Pulmonary artery endothelial cell (primary cell): ENCODE measurements around the gene CAMTA2. TPM values are rescaled to one million over a fixed set of nuclear protein-coding genes. Genes with fewer than 3 reads are reported as not detected.

Source experiments
- DNase-seq: peaks from one replicate; pipeline ENCODE4 v3.0.0-alpha.2; 2011; ENCODE audit warnings: low read depth, low spot score
- total RNA-seq: library from RNA; depleted of rRNA; stranded (reverse); fragments of >200 nt; gene quantifications from 2 replicates; pipeline ENCODE4 v1.2.3, GENCODE V29; 2014

Gene CAMTA2
- total RNA-seq, 1 donor from 2014 or later: 4.3 TPM

DNA sequence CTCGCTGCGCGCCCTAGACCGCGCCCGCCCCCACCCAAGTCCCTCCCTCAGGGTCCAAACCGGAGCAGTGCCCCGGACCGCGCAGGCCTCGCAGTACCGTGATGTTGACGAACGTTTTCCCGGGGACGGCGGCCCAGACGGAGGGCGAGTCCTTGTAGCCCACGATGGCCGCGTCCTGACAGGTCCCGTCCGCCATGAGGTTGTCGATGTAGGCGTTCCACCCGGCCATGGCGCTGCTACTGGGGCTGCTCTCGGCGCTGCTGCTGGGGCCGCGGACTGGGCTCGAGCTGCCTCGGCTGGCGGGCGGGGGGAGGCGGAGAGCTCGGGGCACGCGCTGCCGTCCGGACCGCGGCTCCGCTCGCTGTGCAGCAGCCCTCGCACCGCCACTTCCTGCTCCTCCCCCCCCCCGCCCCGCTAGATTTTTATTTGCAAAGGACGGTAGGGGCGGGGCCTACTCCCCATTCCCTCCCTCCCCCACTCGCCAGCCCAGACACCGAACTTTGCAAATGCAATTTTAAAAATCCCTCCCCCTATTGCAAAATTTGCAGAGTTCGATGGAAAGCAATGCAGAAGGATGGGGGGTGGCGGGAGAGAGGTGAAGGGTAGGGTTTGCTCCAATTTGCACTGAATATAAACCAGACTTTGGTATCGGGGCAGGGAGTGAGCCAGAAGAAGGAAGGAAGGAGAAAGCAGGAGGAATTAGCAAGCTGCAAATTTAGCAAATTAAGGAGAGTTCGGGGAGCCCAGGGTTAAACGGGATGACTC, 39.1 kb downstream of the CAMTA2 start, which contains the start of gene PFN1:
TSS of gene PFN1 (minus strand) at position 365 of the 765 bp plus-strand sequence. CDS start at position 229, 136 bp downstream.
- DNase-seq: no peak

DNA sequence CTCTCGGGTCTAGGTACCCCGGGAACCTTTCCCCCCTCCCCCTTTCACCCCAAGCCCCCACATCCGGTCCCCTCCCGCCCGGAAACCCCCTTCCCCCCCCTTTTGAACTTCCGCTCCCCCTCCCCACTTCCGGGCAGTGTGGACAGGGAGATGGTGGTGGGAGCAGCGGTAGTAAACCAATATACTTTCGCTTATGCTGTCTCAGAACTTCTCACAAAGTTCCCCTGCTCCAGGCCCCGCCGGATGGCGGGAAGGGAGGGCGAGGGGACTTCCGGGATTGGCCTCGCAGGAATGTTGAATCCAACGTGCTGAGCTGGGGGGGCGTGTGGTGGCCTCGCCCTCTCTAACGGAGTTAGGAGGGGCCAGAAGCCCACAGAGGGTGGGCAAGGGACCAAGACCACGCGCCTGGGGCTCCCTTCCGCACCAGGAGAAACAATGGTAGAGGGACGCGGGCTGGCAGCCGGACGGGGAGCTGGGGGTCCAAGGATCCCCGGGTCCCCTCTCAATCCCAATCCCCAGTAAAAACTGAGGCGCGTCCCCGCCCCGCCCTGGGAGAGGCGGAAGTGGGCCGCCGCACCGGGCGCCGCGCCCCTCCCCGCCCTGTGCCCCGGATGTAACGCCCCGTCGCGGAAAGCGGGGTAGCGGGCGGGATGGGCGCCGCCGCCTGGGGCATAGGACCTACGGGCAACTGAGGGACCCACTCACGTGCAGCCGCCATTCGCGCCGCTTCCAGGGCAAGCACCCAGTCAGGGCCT, 39.9 kb downstream of the CAMTA2 start:
- DNase-seq: no peak

DNA sequence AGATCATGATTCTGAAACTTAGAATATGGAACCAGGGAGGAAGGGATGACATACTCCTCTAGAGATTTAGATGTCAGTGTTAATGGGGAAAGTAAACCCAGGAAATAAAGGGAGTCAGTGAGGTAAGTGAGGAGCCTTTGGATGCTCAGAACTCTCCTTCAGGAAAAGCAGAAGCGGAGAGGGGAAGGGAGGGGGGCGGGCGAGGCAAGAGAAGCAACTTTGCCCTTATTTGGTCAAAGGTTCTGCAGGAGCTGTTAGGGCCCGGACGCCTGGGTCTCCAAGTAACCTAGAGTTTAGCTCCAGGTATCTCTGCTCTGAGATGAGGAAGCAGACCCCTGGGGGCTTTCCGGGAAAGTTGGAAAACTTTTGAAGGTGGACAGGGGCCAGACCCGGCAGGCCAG, 40.5 kb downstream of the CAMTA2 start:
- no peak for DNase-seq

GRCh38 chr17:4946312-4946976, 41.0 kb downstream of the CAMTA2 start:
- DNase-seq: no peak

DNA sequence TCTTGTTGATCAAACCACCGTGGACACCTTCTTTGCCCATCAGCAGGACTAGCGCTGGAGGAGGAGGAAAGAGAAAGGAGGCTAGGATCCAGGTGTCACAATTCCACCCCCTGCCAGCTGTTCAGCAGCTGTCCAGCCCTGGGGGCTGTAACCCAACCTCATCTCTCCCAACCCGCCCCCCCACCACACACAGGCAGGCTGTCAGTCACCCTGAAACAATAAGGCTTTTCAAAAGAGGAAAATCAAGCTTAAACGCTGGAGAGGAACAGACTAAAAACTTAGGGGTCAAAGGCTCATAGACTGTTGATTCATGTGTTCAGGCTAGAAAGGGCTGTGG, 41.6 kb downstream of the CAMTA2 start:
- no peak for DNase-seq

DNA sequence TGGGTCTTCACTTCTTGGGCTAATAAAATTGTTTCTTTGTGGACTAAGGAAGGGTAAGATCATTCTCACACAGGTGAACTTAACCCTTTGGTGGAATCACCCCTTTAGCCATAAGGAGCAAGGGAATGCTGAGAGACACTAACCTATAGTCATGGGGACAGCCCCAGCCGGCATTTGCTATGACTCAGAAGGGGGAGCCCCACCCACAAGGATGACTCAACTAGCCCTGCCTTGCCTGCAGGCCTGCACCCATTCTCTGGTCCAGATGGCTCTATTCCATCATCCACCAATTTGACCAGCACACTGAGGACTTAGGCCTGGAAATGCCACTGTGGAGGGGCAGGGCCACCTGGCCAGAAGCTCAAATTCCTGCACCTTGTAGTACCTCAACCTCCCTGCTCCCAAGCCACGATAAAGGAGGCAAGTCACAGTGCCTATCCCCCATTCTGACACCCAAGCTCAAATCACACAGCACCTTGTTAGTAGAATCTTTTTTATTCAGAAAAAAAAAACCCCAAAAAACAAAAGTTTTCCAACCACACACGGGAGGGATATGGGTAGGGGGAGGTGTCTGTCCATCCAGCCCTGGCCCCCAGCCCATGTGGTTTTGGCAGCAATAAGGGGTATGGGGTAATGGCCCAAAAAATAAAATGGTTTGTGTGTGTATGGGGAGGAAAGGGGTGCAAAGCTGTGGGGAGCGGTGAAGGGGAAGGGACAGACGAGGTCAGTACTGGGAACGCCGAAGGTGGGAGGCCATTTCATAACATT, 42.1 kb downstream of the CAMTA2 start:
- no peak for DNase-seq

GRCh38 chr17:4944554-4945175, 42.8 kb downstream of the CAMTA2 start:
- no peak for DNase-seq

DNA sequence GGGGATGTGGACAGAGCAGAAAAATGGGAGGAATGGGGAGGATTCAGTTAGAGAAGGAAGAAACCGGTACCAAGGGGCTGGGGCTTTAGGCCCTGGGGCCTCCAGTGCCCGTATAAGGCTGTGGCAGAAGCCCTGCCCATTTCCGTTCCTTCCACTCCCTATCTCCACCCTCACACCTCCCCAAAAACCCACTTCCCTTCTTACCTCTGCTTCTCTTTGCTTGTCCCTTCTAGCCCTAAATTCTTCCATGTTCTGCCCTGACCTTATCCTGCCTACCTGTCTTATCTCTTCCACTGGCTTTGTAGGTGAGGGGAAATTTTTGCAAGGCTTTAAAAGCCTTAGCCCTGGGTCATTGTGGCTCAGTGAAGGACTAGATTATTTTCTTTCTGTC, 43.3 kb downstream of the CAMTA2 start:
- no peak for DNase-seq

GRCh38 chr17:4942760-4943508, 44.5 kb downstream of the CAMTA2 start:
- DNase-seq: no peak

- DNase-seq: no peak
Measured at GRCh38 chr17:4941319-4941610, 46.2 kb downstream of the CAMTA2 start.

GRCh38 chr17:4940555-4941318, 46.7 kb downstream of the CAMTA2 start:
- no peak for DNase-seq

DNA sequence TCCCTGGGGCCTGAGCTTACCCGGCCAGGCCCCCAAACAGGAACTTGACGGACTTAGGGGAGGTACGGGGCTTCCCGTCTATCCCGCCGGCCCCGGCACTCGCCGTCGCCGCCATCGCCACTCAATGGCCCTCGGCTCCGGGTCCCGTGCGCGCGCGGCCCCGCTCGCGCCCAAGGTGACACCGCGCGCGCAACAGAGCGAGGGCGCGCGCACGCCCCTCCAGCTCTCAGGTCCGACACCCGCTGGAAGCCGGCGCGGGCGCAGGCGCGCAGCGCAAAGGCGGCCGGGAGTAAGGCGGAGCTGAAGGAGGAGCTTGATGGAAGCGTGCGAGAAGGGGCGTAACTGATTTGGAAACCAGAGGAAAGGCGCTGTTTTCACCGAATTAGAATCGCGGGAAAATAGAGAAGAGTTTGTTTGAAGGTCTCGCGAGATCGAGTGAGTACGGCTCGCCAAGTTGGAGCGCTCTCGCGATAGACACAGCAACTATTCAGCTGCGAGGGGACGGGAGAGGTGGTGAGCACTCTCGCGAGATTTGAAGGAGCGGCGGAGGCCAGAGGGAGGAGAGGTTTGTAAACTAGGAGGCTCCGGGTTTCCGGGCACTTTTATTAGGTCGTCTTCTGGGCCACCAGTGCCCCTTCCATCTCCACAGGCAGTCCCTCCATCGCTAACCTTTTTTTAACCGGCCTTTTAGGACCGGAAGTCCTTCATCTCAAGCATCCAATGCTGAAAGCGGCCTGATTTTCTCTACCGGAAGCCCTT, 47.5 kb downstream of the CAMTA2 start, which contains the start of the genes RNF167 and SLC25A11:
TSS of gene RNF167 (plus strand) at position 473 of the 759 bp plus-strand sequence. CDS start 642 bp downstream, outside the sequence.
TSS of gene SLC25A11 (minus strand) at position 251 of the 759 bp plus-strand sequence. CDS start at position 115, 136 bp downstream.
- DNase-seq: peak; percentile 99

GRCh38 chr17:4939546-4939795, 48.0 kb downstream of the CAMTA2 start:
- DNase-seq: no peak

DNA sequence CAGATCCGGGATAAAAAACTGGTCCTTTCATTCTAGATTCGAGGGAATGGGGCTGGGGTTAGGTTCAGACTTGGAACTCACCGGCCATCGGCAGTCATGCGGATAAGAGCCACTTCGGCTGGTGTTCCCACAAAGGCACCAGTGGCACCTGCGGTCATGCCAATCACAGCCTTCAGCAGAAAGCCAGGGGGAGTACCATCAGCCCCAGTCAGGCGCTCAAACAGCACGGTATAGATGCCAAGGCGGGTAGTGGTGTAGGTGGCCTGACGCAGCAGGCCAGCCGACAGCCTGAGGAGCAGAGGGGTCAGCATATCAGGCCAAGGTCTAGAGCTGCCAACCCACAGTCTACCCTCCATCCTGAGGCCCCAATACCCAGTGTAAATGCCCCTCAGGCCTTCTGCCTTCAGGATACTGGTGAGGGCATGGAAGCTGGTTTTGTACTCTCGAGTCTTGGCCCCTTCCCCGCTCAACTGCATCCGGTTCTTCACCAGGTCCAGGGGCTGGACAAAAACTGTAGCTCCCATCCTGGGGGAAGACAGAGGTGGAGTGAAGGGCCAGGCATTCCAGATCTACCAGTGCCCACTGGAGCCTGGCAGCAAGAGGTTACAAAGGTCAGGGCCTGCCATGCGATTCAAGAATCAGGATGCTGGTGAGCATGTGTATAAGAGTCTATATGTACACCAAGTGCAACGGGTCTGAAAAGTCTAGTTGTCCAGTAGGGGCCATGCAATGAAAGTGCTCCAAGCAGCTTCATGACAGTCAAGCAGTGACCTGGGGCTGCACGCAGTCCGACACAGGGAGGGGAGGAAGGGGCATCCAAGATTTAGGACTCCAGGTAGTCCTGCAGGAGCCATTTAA, 48.6 kb downstream of the CAMTA2 start:
- no peak for DNase-seq

DNA sequence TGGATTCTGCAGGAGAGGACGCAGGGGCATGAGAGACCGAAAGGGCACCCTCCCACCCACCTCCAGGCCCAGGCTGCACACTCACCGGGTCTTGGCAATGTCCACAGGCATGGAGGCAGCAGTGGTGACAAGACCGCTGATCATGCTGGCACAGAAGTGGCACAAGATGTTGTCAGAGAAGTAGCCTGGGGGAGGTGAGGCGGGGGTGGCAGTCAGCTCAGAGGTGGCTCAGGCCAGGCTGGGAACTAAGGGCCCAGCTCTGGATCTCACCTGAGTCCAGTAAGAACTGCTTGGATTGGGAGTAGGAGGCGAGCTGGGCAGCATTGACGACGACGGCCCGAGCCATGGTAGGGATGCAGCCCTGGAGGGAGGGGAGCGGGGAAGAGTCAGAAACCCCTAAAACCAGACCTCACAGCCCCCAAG, 49.4 kb downstream of the CAMTA2 start:
- DNase-seq: no peak

DNA sequence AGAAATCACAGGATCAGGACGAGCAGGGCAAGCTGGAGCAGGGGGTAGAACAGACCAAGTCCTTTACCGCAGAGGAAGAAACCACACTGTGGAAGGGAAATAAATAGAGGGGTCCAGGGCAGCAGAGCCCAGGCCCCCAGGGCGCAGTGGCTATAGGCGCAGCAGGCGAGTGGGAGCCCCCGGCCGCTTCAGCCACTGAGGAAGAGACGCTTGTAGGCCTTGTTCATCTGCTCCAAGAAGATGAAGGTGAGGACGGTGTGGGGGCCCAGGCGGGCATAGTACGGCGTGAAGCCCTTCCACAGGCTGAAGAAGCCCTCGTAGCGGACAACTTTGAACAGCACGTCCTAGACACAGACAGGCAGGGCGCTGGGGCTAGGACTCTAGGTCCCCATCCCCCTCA, 49.9 kb downstream of the CAMTA2 start:
- DNase-seq: no peak

- DNase-seq: no peak
Measured at GRCh38 chr17:4936436-4936835, 51.0 kb downstream of the CAMTA2 start.

DNA sequence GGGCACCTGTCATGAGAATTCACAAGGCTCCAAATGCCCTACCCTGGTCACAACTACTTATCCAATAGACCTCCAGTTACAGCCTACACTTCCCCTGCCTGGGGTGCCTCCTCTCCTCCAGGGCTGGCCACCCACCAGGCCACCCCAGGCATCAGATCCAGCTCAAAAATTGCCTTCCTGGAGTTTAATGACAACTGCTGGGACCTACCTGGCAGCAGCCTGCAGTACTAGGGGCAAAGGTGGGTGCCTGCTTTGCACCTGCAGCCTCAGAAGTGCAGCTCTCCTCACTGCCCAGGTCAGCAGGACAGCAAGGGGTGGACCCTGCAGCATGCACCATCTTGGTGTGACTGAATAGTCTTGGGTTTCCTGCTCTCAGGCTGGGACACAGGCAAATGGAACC, 51.8 kb downstream of the CAMTA2 start:
- no peak for DNase-seq
